H9 (cell line): Measurements from ENCODE around the gene NPR1. TPM values are rescaled to one million over a fixed set of nuclear protein-coding genes. Genes with fewer than 3 reads are reported as not detected.
A peak's percentile ranks its signal among the peaks of the same experiment; 100 is the strongest.

Source experiments
- DNase-seq: peaks from one replicate; pipeline ENCODE4 v3.0.0-alpha.2; 2017
- H2AFZ ChIP-seq: one replicate; pipeline ENCODE4 v1.6.1; 2013; ENCODE audit warnings: mild to moderate bottlenecking, low read length, control low read depth, moderate library complexity
- H2AK5ac ChIP-seq: 2 replicates; pipeline ENCODE4 v1.6.1; 2013; ENCODE audit warnings: low read length, control low read depth, mixed read lengths; ENCODE audit not compliant: insufficient read length
- H2BK120ac ChIP-seq: one replicate; pipeline ENCODE4 v1.6.1; 2013; ENCODE audit warnings: low read depth, mild to moderate bottlenecking, low read length, control low read depth, inconsistent platforms; ENCODE audit not compliant: poor library complexity, severe bottlenecking
- H2BK12ac ChIP-seq: 2 replicates; pipeline ENCODE4 v1.6.1; 2013; ENCODE audit warnings: low read length, control low read depth, mixed read lengths, low read depth; ENCODE audit not compliant: insufficient read length
- H2BK15ac ChIP-seq: 2 replicates; pipeline ENCODE4 v1.6.1; 2013; ENCODE audit warnings: low read depth, low read length, control low read depth
- H2BK20ac ChIP-seq: one replicate; pipeline ENCODE4 v1.6.1; 2013; ENCODE audit warnings: low read depth, mild to moderate bottlenecking, low read length, control low read depth, inconsistent platforms; ENCODE audit not compliant: poor library complexity, severe bottlenecking
- H2BK5ac ChIP-seq: 2 replicates; pipeline ENCODE4 v1.6.1; 2013; ENCODE audit warnings: low read length, control low read depth, mixed read lengths; ENCODE audit not compliant: insufficient read length
- H3K14ac ChIP-seq: 2 replicates; pipeline ENCODE4 v1.6.1; 2013; ENCODE audit warnings: low read length, control low read depth; ENCODE audit not compliant: insufficient read depth
- H3K18ac ChIP-seq: 2 replicates; pipeline ENCODE4 v1.6.1; 2013; ENCODE audit warnings: low read depth, mild to moderate bottlenecking, mixed read lengths, low read length, control low read depth; ENCODE audit not compliant: insufficient read length
- H3K23ac ChIP-seq: 2 replicates; pipeline ENCODE4 v1.6.1; 2013; ENCODE audit warnings: low read length, control low read depth, mixed read lengths, low read depth; ENCODE audit not compliant: insufficient read length
- H3K23me2 ChIP-seq: 2 replicates; pipeline ENCODE4 v1.6.1; 2013; ENCODE audit warnings: low read depth, mild to moderate bottlenecking, mixed read lengths, low read length, control low read depth; ENCODE audit not compliant: insufficient read length, poor library complexity, severe bottlenecking
- H3K27ac ChIP-seq: 2 replicates; pipeline ENCODE4 v1.5.1; 2013; ENCODE audit warnings: low read length, control low read depth, mixed read lengths, low read depth; ENCODE audit not compliant: insufficient read length
- H3K27me3 ChIP-seq: 2 replicates; pipeline ENCODE4 v1.6.1; 2013; ENCODE audit warnings: low read length, control low read depth, inconsistent platforms; ENCODE audit not compliant: insufficient read depth
- H3K4ac ChIP-seq: 2 replicates; pipeline ENCODE4 v1.6.1; 2013; ENCODE audit warnings: low read depth, mild to moderate bottlenecking, control low read depth, inconsistent platforms, low read length, moderate library complexity
- H3K4me1 ChIP-seq: 2 replicates; pipeline ENCODE4 v1.6.1; 2013; ENCODE audit warnings: low read length, control low read depth, inconsistent platforms; ENCODE audit not compliant: insufficient read depth
- H3K4me2 ChIP-seq: 2 replicates; pipeline ENCODE4 v1.6.1; 2013; ENCODE audit warnings: low read length, control low read depth, mixed read lengths; ENCODE audit not compliant: insufficient read length, insufficient read depth
- H3K56ac ChIP-seq: 2 replicates; pipeline ENCODE4 v1.6.1; 2013; ENCODE audit warnings: low read depth, mild to moderate bottlenecking, mixed read lengths, low read length, control low read depth; ENCODE audit not compliant: insufficient read length
- H3K79me1 ChIP-seq: 2 replicates; pipeline ENCODE4 v1.6.1; 2013; ENCODE audit warnings: low read depth, mild to moderate bottlenecking, moderate library complexity, low read length, control low read depth, inconsistent platforms; ENCODE audit not compliant: insufficient read depth, poor library complexity, severe bottlenecking
- H3K79me2 ChIP-seq: 2 replicates; pipeline ENCODE4 v1.6.1; 2013; ENCODE audit warnings: low read length, control low read depth, inconsistent platforms; ENCODE audit not compliant: insufficient read depth
- H3K9ac ChIP-seq: 2 replicates; pipeline ENCODE4 v1.6.1; 2013; ENCODE audit warnings: low read length, control low read depth, mixed read lengths; ENCODE audit not compliant: insufficient read length; ENCODE audit errors: extremely low read depth
- H3K9me3 ChIP-seq: one replicate; pipeline ENCODE4 v1.6.1; 2013; ENCODE audit warnings: low read depth, low read length, inconsistent platforms; ENCODE audit not compliant: control insufficient read depth
- H3T11ph ChIP-seq: one replicate; pipeline ENCODE4 v1.6.1; 2013; ENCODE audit warnings: mild to moderate bottlenecking, low read length, control low read depth, inconsistent platforms
- H4K20me1 ChIP-seq: one replicate; pipeline ENCODE4 v1.6.1; 2013; ENCODE audit not compliant: control insufficient read depth, insufficient read length, insufficient read depth
- H4K5ac ChIP-seq: 2 replicates; pipeline ENCODE4 v1.6.1; 2013; ENCODE audit warnings: low read depth, mild to moderate bottlenecking, mixed read lengths, low read length, control low read depth; ENCODE audit not compliant: insufficient read length
- H4K8ac ChIP-seq: replicated peaks from 2 replicates; pipeline ENCODE4 v1.6.1; 2013; ENCODE audit warnings: low read length, control low read depth, mixed read lengths, low read depth; ENCODE audit not compliant: insufficient read length
- H4K91ac ChIP-seq: 2 replicates; pipeline ENCODE4 v1.6.1; 2013; ENCODE audit warnings: low read depth, mild to moderate bottlenecking, moderate library complexity, mixed read lengths, low read length, control low read depth; ENCODE audit not compliant: insufficient read length
- H3K27ac Mint-ChIP-seq, 3 experiments: 2 replicates in 2 of 3; 3 replicates in 1 of 3; pipeline ENCODE4 v1.8.0; 2020 to 2021; ENCODE audit warnings: mixed read lengths in 3 of 3, mild to moderate bottlenecking in 1 of 3, moderate library complexity in 1 of 3
- H3K27me3 Mint-ChIP-seq: 2 replicates; pipeline ENCODE4 v1.8.0; 2021; ENCODE audit warnings: low read depth, mild to moderate bottlenecking, moderate library complexity, mixed read lengths
- H3K36me3 Mint-ChIP-seq, 3 experiments: 2 replicates in 2 of 3; 3 replicates in 1 of 3; pipeline ENCODE4 v1.8.0; 2020 to 2021; ENCODE audit warnings: low read depth in 3 of 3, mixed read lengths in 3 of 3; ENCODE audit not compliant: insufficient read depth in 1 of 3
- H3K4me1 Mint-ChIP-seq, 2 experiments: 2 replicates each; pipeline ENCODE4 v1.8.0; 2020; ENCODE audit warnings: mixed read lengths in 2 of 2
- H3K4me3 Mint-ChIP-seq, 2 experiments: 2 replicates in 1 of 2; 3 replicates in 1 of 2; pipeline ENCODE4 v1.8.0; 2020 to 2021; ENCODE audit warnings: mild to moderate bottlenecking in 2 of 2, mixed read lengths in 2 of 2, moderate library complexity in 1 of 2
- H3K9me3 Mint-ChIP-seq, 2 experiments: 2 replicates in 1 of 2; 3 replicates in 1 of 2; pipeline ENCODE4 v1.8.0; 2020; ENCODE audit warnings: mild to moderate bottlenecking in 2 of 2, mixed read lengths in 2 of 2, moderate library complexity in 1 of 2
- CTCF ChIP-seq: fragments of 200-600 bp; sonication (generic); conservative IDR thresholded peaks from 3 replicates; pipeline ENCODE4 v1.8.0; 2021; ENCODE audit warnings: antibody characterized with exemption, mild to moderate bottlenecking
- WGBS: extraction: QIAGEN DNeasy Blood & Tissue Kit; methylation state at CpG from one replicate; pipeline ENCODE4 v1.1.7; 2013; ENCODE audit warnings: missing lambda C conversion rate, low lambda C conversion rate, mixed read lengths; ENCODE audit not compliant: insufficient read length; ENCODE audit errors: extremely low coverage; 5-methylcytosine and 5-hydroxymethylcytosine counted together
- total RNA-seq: library from RNA; stranded (reverse); gene quantifications from 2 replicates; pipeline ENCODE4 v1.2.1, GENCODE V29; 2021

NPR1 gene
- total RNA-seq, 1 experiment from 2014 or later = 8.6 TPM

- H2BK20ac ChIP-seq = no peak overlapping the region
- no peak overlapping the region for H3K4ac ChIP-seq
- DNase-seq = no peak
- no peak overlapping the region for H2AK5ac ChIP-seq
- H2AFZ ChIP-seq = no peak overlapping the region
- H3K18ac ChIP-seq = no peak overlapping the region
- Mint-ChIP-seq H3K27me3 (0 out of 2 replicates have a peak, but pooled peaks cover 2% of the 10 kb centered on the region), H3K4me1 (peaks cover 41 to 46% of the 10 kb centered on the region in 2 experiments), H3K4me3 (peak overlapping the region in 1 of 2 experiments; percentile 30; a peak in 1 of 5 replicates), H3K9me3 (peaks cover 0 to 3% of the 10 kb centered on the region in 2 experiments; a peak in 2 of 5 replicates), H3K36me3 (peaks cover 9 to 22% (median 16%) of the 10 kb centered on the region in 3 experiments), H3K27ac (peak overlapping the region in 1 of 3 experiments; percentile 64; a peak in 1 of 7 replicates)
- no peak overlapping the region for H3K4me2 ChIP-seq
- no peak overlapping the region for H3K56ac ChIP-seq
- H3T11ph ChIP-seq = no peak overlapping the region
- H3K79me1 ChIP-seq = no peaks in the 10 kb centered on the region
- no peak for TF ChIP-seq CTCF
- no peak overlapping the region for H4K91ac ChIP-seq
- H3K14ac ChIP-seq = no peak overlapping the region
- H3K27ac ChIP-seq = no peak overlapping the region
- H3K27me3 ChIP-seq = no peaks in the 10 kb centered on the region
- no peak overlapping the region for H2BK12ac ChIP-seq
- peaks cover 4% of the 10 kb centered on the region; the same call in 1 of the 2 replicates for H3K79me2 ChIP-seq
- H4K5ac ChIP-seq = no peak overlapping the region
- H3K23ac ChIP-seq = no peak overlapping the region
- no CpG with 5 or more reads among the region's 7 CpGs for WGBS
- peaks cover 19% of the 10 kb centered on the region for H3K23me2 ChIP-seq
- H3K9me3 ChIP-seq = no peaks in the 10 kb centered on the region
- H2BK15ac ChIP-seq = no peak overlapping the region
- H4K20me1 ChIP-seq = no peaks in the 10 kb centered on the region
- no peak overlapping the region for H3K9ac ChIP-seq
- H4K8ac ChIP-seq = no peak overlapping the region
- H2BK5ac ChIP-seq = no peak overlapping the region
- no peak overlapping the region for H2BK120ac ChIP-seq
- H3K4me1 ChIP-seq = no peaks in the 10 kb centered on the region
These were observed 48.1 kb upstream of the NPR1 start for GRCh38 chr1:153630384-153630783.
